NCI-H460 (cell line): Measurements from ENCODE around the gene PRMT2. TPM values are rescaled to one million over a fixed set of nuclear protein-coding genes. Genes with fewer than 3 reads are reported as not detected.

Experiments
- DNase-seq: peaks from one replicate; pipeline ENCODE4 v3.0.0-alpha.2; 2016; ENCODE audit warnings: low read depth; ENCODE audit errors: extremely low read depth
- polyA plus RNA-seq: library from polyadenylated mRNA; depleted of rRNA; stranded (reverse); fragments of >200 nt; gene quantifications from 2 replicates; pipeline ENCODE4 v1.2.3, GENCODE V29; 2014; cell fraction: nucleus; rRNA removed
- total RNA-seq: library from RNA; depleted of rRNA; stranded (reverse); fragments of >200 nt; shearing (Covaris generic); gene quantifications from 2 replicates; pipeline ENCODE4 v1.2.3, GENCODE V29; 2014; rRNA removed

The PRMT2 gene
- total RNA-seq, result 37.0 and 40.4 TPM in 2 replicates
- polyA plus RNA-seq, result 36.9 and 48.4 TPM in 2 replicates

DNA sequence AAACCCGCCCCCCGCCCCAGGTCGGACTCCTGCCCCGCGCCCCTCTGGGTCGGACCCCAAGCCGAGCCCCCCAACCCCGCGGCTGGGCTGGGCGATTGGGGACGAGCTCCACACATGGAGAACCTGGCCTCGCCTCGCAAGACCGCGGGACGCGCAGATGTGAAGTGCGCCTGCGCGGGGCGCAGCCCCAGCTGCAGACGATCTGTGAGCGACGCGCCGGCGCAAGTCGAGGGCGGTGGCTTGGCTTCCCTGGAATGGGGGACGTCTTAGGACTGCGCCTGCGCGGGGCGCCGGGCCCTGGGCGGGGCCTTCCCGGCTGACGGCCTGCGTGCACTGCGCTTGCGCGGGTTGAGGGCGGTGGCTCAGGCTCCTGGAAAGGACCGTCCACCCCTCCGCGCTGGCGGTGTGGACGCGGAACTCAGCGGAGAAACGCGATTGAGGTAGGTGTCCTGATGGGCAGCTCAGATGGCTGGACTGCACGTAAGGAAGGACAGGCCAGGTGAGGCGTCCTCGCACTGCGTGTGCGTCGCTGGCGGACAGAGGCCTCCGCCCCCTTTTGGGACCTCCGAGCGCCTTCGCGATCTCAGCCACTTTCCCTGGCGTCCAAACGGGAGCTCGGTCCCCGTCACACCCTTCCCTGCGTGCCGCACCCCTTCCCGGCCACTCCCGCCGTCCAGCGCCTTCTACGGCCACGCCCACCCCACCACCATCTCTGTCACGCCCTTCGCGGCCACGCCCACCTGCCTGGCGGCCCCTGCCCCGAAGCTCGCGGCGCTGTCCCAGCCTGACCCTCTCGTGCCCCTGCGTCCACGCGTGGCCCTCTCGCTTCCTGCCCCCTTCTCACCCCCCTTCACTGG lies at the start of gene PRMT2:
PRMT2 (plus strand) TSS at position 351 of the 857 bp plus-strand sequence. CDS start 1,278 bp downstream, outside the sequence.
- DNase-seq, result peak; percentile 95

- DNase-seq, result no peak
Observed at GRCh38 chr21:46594276-46594675, 41.2 kb upstream of the PRMT2 start.

GRCh38 chr21:46596201-46596600 lies 39.3 kb upstream of the PRMT2 start:
- DNase-seq, result no peak

- DNase-seq, result no peak
Observed at GRCh38 chr21:46597031-46597430, 38.4 kb upstream of the PRMT2 start.

DNA sequence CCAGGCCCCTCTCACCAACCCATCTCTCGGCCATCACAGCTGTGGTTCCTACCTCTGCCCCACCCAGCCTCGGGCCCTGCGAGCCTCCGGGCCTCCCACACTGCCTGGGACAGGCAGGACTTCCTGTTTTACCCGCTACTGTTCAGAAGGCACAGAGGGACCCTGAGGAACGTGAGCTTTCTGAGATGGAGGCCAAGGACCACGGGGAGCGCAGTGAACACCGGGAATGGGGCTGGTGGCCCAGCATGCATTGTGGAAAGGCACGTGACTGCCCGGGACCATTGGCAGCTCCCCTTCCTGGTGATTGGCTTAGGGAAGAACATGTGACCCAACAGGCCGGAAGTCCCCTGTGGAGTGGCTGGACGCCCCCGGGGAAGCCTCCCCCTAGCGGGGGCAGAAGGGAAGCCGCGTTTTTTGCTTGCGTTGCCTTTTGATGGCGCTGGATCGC lies 37.6 kb upstream of the PRMT2 start:
- DNase-seq, result no peak

- no peak for DNase-seq
Observed at GRCh38 chr21:46598581-46599572, 36.6 kb upstream of the PRMT2 start.

DNA sequence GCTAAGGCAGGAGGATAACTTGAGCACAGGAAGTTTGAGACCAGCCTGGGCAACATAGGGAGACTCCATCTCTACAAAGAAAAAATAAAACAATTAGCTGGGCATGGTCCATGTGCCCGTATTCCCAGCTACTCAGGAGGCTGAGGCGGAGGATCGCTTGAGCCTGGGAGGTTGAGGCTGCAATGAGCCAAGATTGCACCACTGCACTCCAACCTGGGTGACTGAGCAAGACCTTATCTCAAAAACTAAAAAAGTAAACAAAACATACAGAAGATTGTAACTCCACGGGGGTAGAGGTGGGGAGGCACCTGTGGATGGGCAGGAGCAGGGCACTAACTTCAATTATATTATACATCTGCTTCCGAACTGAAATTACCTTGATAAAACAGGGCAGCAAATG lies 35.2 kb upstream of the PRMT2 start:
- DNase-seq, result no peak

GRCh38 chr21:46600978-46601377 lies 34.5 kb upstream of the PRMT2 start:
- DNase-seq, result no peak

- DNase-seq, result no peak
Observed at GRCh38 chr21:46603228-46603627, 32.2 kb upstream of the PRMT2 start.

DNA sequence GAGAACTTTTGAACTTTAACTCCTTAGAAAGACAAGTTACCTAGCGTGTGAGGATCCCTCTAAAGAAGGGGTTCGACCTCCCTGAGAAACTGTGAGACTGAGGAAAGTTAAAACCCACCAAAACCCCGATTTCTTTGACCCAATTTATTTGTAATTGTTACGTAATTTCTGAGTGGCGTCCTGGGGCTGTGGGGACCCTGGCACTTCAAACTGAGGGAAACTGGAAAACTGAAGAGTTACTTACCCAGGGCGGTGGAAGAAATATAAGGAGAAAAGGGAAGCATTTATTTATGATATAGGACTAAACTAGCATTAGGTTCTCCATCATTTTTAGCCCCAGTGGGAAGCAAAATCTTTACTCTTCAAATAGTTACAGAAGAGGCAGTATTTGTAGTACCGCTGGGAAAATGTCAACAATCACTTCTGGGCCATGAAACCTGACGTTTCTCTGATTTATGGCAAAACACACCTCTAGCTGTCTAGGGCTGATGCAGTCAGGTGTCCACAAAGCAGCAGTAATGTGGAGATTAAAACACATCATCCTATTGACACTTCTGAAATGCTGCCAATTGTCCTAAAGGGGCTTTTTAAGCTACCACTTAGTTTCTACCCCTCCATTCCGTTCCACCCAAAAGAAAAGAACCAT lies 31.0 kb upstream of the PRMT2 start:
- DNase-seq, result no peak

DNA sequence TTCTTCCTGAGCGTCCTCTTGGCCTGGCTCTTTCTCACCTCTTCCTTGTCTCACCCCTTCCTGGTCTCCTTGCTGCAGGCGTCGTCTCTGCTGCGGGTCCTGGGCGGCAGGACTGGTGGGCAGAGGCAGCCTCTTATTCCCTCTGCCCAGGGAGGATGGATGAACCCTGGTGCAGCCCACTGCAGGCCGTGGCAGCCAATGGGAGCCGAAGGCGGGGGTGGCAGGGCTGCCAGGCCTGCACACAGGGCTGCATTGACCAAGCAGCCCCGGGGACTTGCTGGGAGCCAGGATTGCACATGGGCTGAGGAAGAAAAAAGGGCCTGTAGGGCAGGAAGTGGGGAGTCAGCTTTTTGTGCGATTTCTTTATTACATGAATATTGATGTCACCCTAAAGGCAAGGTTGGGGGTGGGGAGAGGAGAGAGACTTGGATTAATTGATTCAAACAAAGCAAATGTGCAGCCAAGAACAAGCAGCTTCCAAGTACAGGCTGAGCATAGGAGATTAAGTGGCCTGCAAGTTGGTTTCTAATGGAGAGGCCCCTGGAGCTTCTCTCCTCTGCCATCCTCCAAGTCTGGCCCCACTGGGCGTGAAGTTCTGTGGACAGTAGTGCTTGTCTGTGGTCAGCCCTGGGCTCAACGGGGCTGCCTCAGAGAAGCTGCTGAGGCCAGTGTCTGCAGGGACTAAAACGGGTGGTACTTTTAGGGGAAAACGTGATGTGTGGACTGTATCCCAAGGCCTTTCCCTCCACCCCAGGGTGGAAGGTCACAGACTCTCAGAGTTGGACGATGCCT lies 30.3 kb upstream of the PRMT2 start, which contains the start of gene S100B:
S100B (minus strand) TSS at position 108 of the 792 bp plus-strand sequence. CDS start 2,667 bp downstream, outside the sequence.
- no peak for DNase-seq

DNA sequence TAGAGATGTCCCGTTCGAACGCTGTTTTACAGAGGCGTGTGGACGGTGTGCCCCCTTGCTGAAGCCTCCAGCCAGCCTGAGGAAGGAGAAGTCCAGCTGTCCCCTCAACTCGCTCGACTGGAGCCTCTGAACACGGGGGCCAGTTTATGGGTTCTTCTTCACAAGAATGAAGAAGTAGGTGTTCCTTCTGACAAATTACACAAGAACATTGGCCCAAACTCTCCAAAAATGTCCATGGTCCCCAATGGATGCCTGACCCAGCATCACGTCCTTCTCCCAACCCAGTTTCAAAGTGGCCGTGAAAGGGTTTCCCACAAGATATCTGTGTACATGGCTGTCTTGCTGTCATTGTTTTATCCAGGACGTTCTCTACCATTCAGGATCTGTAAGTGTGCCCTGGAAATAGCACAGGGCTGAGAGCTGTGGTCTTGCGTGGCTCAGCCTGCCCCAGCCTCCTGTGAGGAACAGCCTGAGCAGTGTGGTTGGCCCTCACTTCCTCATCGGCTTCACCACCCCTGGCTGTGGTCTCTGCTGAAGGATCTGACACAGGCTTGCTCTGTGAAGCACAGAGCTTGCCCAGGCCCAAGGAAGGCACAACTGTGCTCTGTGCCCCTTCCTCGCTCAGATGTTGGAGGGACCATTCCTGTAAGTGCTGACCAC lies 29.6 kb upstream of the PRMT2 start:
- no peak for DNase-seq

DNA sequence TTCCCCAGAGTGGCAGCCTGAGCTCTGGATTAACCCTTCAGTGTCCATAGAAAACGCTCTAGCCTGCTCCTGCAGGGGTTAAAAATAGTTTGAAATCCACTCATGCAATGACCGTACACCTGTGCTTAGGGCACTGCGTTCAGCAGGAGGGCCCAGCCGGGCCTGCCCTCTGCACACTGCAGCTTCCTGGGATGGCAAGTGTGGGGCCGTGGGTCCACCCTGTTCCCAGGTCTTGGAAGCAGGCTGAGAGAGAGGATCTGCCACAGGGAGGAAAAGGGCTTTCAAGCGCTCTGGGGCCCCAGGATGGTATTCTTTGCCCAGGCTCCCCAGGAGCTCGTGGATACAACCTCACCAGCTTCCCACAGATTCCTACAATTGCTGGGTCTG lies 29.1 kb upstream of the PRMT2 start:
- DNase-seq, result no peak

DNA sequence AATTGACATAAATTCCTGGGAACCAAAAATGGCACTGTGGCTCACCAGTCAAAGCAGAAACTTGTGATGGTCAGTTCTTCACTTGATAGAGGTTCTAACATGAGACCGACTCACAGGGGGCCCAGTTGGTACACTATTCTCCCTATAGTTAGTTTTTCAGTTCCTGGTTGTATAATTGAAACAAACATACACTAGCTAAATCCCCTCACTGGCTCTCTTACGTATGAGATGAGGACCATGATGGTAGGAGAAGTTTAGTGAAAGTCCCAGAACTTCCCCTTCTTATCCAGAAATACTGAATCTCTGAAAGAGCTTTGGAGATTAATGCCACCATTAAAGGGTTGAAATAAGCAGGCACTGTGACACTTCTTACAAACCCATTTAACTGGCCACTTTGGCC lies 27.8 kb upstream of the PRMT2 start:
- DNase-seq, result no peak

GRCh38 chr21:46608672-46609111 lies 26.8 kb upstream of the PRMT2 start:
- DNase-seq, result no peak

DNA sequence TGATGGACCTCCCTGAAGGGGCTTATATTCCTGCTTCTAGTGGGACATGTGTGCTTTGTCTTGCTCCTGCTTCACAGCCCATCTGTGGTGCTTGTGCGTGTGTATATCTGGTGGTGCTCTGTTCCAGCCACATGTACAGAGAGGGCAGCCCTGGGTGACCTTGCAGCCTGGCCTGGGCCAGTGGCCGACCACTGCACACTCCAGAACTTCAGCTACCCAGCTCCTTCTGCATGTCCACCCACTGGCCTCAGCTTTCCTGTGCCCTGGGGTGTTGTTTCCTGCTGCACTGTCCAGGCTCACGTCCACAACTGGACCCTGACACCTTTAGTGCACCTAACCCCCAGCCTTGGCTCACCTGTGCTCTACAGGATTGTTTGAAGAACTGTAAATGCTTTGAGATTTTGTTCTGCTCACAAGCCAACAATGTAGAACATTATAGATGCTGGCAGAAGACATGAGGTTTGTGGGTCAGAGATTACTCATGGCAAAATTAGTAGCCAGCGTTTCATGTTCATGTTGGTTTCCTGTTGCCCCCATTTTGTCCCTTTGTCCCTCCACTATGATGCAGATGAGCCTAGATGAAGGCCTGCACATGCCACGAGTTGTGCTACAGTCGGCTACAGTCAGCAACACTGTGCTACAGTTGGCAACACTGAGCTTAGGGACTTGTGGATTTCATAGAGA lies 25.3 kb upstream of the PRMT2 start:
- DNase-seq, result no peak

GRCh38 chr21:46613391-46613790 lies 22.1 kb upstream of the PRMT2 start:
- DNase-seq, result no peak

GRCh38 chr21:46616050-46616449 lies 19.4 kb upstream of the PRMT2 start:
- no peak for DNase-seq

DNA sequence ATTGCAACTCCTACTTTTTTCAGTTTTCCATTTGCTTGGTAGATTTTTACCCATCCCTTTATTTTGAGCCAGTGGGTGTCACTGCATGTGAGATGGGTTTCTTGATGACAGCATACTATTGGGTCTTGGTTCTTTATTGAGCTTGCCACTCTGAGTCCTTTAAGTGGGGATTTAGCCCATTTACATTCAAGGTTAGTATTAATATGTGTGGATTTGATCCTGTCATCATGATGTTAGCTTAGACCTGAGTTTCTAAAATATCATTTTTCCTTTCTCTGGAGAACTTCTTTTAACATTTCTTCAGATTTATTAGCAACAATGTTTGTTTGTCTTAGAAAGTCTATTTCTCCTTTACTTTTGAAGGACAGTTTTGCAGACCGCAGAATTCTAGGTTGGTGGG lies 18.8 kb upstream of the PRMT2 start:
- no peak for DNase-seq
